Muscle layer of colon (tissue), 2 donors: Measurements from ENCODE around the gene RNASE4.
"Not testable (repeated sequence)": the region's sequence is repeated elsewhere in the genome, so short reads cannot be mapped to it uniquely, and the experiment has no call there.

ENCODE experiments used
- H3K27ac ChIP-seq: one replicate; pipeline ENCODE4 v1.7.0; 2013; ENCODE audit warnings: low read depth, mild to moderate bottlenecking, low read length, moderate library complexity
- H3K27me3 ChIP-seq, 2 donors: one replicate each; pipeline ENCODE4 v1.7.0; 2013; ENCODE audit warnings: low read length in 2 of 2, mild to moderate bottlenecking in 2 of 2; ENCODE audit not compliant: insufficient read depth in 2 of 2, control insufficient read depth in 1 of 2
- H3K36me3 ChIP-seq: one replicate; pipeline ENCODE4 v1.7.0; 2013; ENCODE audit warnings: mild to moderate bottlenecking, low read length; ENCODE audit not compliant: insufficient read depth
- H3K4me1 ChIP-seq: one replicate; pipeline ENCODE4 v1.7.0; 2013; ENCODE audit warnings: mild to moderate bottlenecking, low read length; ENCODE audit not compliant: insufficient read depth
- H3K4me3 ChIP-seq, 2 donors: one replicate each; pipeline ENCODE4 v1.7.0; 2013; ENCODE audit warnings: low read length in 2 of 2, low read depth in 1 of 2, mild to moderate bottlenecking in 1 of 2, moderate library complexity in 1 of 2
- H3K9ac ChIP-seq: one replicate; pipeline ENCODE4 v1.7.0; 2013; ENCODE audit warnings: low read length
- H3K9me3 ChIP-seq: one replicate; pipeline ENCODE4 v1.7.0; 2013; ENCODE audit warnings: mild to moderate bottlenecking, low read length
- donor health status: abdominal sarcoma.
- donor health status: Adenocarcinoma of cecum.

Gene RNASE4, protein sequence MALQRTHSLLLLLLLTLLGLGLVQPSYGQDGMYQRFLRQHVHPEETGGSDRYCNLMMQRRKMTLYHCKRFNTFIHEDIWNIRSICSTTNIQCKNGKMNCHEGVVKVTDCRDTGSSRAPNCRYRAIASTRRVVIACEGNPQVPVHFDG

DNA sequence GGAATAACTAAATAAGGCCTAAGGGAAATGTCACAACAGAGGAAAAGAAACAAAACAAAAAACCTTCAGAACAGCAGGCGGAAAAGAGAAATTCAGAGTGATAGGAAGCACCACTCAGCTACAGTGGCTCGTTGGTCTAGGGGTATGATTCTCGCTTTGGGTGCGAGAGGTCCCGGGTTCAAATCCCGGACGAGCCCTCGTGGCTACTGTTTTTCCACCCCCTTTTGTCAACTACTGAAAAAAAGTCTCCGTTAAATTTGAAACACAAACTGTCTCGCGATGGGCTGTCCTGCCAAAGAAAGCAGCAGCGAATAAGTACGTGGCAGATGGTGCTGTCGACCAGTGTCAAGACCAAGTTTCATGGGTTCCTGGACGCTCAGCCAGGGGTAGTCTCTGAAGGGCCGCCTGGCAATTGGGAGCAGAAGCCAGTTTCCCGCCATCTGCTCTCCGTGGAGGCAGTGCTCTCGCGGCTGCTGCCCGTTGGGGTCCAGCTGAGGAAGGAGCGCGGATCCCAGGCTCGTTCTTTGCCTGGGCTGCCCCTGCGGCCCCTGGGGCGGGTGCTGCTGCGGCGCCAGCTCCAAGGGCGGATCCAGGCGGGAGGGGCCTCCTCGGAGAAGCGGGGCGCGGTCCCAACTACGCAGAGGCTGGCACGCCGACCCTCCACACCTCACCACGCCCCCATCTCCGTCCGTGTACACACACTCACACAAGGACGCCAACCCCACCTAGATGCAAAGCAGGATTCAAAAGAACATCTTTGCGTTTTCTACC is at the start of gene RNASE4:
Gene RNASE4, plus strand, starts transcription at position 670 of the 771 bp plus-strand sequence. CDS start 14,812 bp downstream, outside the sequence.
- Histone ChIP-seq H3K4me1 (peaks cover 46% of the 10 kb centered on the region), H3K27ac (peak within 1 kb of the TSS; percentile 99), H3K27me3 (no peaks in the 10 kb centered on the region), H3K36me3 (no peaks in the 10 kb centered on the region), H3K9me3 (no peaks in the 10 kb centered on the region), H3K9ac (peak within 1 kb of the TSS; percentile 97), H3K4me3 (peak within 1 kb of the TSS; percentile 87 to 88)

DNA sequence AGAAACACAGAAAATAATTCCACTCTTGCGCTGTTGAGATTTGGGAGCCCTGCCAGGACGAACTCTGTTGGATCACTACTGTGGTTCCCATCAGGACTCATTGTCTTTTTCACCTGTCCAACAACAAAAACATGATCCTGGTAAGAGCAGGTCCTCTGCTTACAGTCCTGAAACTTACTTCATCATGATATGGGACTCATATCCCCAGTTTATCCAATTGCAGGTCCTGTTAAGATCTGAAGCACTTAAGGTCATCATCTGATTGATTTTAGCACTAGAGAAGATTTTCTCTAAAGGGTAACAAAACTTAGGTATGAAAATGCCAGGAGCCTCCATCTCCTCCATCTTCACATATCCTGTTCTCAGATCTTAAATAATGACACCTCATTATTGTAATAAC is 42.8 kb upstream of the RNASE4 start, which contains the start of gene OR6S1:
Gene OR6S1, minus strand, starts transcription at position 101 of the 400 bp plus-strand sequence. Its CDS starts 0 bp downstream, at position 101.
- Histone ChIP-seq H3K4me3 (no peak within 1 kb of the TSS), H3K9ac (no peak within 1 kb of the TSS), H3K36me3 (no peaks in the 10 kb centered on the region), H3K9me3 (no peaks in the 10 kb centered on the region), H3K4me1 (no peaks in the 10 kb centered on the region), H3K27ac (no peak within 1 kb of the TSS), H3K27me3 (no peaks in the 10 kb centered on the region)

DNA sequence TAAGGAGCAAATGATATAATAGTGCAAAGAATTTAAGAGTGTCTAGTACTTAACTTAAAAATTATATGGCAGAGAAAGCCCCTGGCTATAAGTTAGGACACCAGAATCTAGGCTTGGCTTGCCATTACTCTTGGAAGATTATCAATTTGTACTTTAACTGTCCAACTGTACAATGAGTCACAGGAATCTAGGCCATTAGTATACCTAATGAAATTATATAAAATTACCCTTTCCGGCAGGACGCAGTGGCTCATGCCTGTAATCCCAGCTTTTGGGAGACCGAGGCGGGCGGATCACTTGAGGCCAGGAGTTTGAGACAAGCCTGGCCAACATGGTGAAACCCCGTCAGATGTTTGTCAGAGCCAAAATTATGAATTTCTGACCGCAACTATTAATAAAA is 42.2 kb upstream of the RNASE4 start:
- Histone ChIP-seq H3K36me3 (no peaks in the 10 kb centered on the region), H3K27ac (no peak overlapping the region), H3K27me3 (no peaks in the 10 kb centered on the region)

DNA sequence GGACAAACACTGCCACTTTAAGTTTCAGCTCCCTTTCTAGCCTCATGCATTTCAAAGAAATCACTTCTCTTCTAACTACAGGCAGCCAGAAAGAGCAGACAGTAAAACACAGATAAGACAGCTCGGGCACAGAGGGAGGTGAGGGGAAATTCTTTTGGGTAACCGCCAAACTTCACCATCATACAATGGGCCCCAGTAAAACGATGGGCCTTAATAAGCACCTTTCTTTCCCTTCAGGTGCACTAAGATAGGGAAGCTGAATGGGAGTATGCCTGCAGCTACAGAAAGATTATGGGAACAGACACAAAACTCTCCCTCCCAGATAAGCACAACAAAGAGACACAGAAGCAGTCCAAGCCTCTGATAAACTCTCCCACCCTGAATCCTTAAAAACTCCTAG is 41.6 kb upstream of the RNASE4 start:
- not testable (repeated sequence) for H3K4me3 ChIP-seq, H3K36me3 ChIP-seq, H3K9ac ChIP-seq, H3K4me1 ChIP-seq, H3K27me3 ChIP-seq, H3K27ac ChIP-seq, H3K9me3 ChIP-seq

More for the DNA sequence above, 42.2 kb upstream of the RNASE4 start:
- Histone ChIP-seq H3K4me3 (no peak overlapping the region), H3K9ac (no peak overlapping the region), H3K9me3 (no peaks in the 10 kb centered on the region), H3K4me1 (no peaks in the 10 kb centered on the region)

DNA sequence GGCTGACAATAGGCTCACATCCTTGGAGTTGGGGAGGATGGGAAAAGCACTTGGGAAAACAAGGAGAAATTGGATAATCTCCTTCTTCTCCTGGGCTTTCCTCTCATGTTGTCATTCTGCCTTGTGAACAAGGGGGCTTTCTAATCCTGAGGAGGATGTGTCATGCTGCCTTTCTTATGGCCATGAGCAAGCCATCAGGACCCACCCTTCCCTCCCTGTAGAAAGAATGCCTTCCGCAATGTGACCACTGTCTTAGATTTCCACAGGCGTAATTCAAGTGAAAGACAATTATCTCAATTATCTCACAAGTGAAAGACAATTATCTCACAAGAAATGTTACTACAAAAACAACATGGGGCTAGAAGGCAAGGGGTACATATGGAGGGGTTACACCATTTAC is 39.8 kb upstream of the RNASE4 start:
- H3K27ac ChIP-seq = no peak overlapping the region
- H3K27me3 ChIP-seq = no peaks in the 10 kb centered on the region
- no peaks in the 10 kb centered on the region for H3K4me1 ChIP-seq
- no peak overlapping the region for H3K4me3 ChIP-seq
- H3K36me3 ChIP-seq = no peaks in the 10 kb centered on the region
- H3K9me3 ChIP-seq = no peaks in the 10 kb centered on the region
- H3K9ac ChIP-seq = no peak overlapping the region

DNA sequence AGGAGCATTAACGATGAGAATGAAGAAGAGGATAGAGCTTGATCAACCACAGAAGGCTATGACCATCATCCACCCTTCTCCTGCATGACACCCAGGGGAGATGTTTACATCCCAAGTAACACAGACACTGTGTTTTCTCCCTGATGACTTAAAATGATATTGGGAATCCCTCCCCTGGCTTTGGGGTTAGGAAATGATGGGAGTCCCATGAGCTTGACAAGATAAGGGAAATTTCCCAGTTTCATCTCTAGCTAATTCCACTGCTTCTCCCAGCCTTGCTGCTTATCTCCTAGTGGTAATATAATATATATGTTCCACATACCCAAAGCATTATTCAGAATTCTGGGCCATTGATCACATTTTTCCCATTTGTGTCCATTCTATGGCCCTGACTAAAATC is 38.9 kb upstream of the RNASE4 start:
- no peaks in the 10 kb centered on the region for H3K36me3 ChIP-seq
- no peaks in the 10 kb centered on the region for H3K27me3 ChIP-seq
- no peaks in the 10 kb centered on the region for H3K9me3 ChIP-seq
- H3K27ac ChIP-seq = no peak overlapping the region
- no peak overlapping the region for H3K9ac ChIP-seq
- H3K4me3 ChIP-seq = no peak overlapping the region
- H3K4me1 ChIP-seq = no peaks in the 10 kb centered on the region

DNA sequence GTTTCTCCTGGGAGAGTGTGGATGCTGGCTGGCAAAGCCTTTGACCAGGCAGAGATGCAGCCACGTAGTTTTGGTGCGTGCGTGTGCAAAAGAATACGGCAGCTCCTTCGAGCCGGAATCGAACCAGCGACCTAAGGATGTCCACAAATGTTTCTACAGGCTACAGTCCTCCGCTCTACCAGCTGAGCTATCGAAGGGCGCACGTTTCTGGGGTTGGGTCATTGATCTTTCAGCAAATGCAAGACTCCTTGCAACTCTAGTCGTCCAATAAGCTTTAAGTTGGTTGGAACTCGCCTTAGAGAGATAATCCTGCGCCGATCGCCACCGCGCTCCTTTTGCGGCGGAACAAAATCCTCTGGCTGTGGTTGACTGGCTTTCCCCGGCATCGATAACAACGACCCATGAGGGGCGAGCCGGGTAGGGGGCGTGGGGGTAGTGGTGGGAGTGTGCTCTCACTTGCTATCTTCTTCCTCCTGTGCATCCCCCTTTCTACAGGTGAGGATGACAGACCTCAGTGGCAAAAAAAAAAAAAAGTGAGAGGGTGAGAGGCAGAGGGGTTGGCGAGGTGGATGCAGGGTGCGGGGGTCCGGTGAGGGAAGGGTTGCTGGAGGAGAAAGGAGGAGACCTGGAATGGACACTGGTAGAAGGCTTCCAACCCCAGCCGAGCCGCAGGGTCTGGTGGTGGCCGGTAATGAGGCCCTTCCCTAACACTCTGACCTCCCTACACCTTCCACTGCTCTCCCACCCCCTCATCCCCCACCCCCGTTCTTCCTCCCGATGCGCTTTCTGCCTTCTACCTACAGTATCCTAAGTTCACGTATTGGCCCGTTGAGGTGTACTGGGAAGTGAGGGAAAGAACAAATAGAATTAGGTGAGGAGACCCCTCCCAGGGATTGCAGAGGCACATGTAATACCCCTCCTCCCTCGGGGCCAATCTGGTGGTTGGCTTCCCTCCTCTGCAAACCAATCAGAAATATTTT is 31.1 kb upstream of the RNASE4 start:
- Histone ChIP-seq H3K36me3 (no peaks in the 10 kb centered on the region), H3K9ac (no peak overlapping the region), H3K4me3 (no peak overlapping the region), H3K4me1 (peaks cover 6% of the 10 kb centered on the region), H3K9me3 (no peaks in the 10 kb centered on the region), H3K27me3 (peaks cover 24 to 56% of the 10 kb centered on the region in 2 donors), H3K27ac (no peak overlapping the region)

DNA sequence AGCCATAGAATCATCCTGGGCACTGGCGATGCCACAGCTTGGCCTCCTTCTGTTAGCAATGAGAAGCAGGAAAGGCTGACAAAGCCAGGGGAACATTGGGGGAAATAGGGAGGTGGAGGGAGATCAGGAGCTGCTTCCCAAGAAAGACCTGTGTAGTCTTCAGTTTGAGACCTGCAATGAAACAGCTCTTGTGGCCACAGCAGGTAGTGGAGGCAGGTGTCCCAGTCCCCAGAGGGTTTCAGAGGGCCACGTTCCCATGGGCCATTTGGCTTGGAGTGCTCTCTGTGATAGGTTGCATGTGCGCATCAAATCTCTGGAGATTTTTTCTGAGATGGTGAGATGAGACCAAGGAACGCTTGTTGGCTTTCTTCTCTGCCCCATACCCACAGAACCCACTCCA is 28.5 kb upstream of the RNASE4 start:
- Histone ChIP-seq H3K4me3 (no peak overlapping the region), H3K27me3 (peaks cover 43 to 74% of the 10 kb centered on the region in 2 donors)

DNA sequence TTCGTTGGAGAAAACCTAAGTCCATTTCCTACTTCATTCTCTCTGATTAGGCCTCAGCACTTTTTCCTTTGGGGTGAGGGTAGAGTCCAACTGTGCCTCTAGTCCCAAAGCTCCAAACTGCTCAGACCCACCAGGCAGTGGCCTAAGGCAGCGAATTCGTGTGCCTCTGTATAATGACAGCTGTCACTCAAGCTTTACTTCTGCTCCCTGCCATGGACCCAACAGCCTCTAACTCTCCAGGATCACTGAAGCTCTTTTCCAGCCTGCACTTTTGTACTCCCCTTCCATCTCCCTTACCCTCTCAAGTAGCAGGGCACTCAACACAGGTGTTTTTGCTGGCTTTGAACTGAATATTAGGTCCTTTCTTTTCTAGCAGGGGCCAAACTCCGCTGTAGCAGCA is 28.1 kb upstream of the RNASE4 start:
- Histone ChIP-seq H3K36me3 (no peaks in the 10 kb centered on the region), H3K27ac (no peak overlapping the region), H3K4me1 (peaks cover 6% of the 10 kb centered on the region), H3K4me3 (no peak overlapping the region), H3K27me3 (peaks cover 46 to 76% of the 10 kb centered on the region in 2 donors), H3K9me3 (no peaks in the 10 kb centered on the region), H3K9ac (no peak overlapping the region)

More for the DNA sequence above, 28.5 kb upstream of the RNASE4 start:
- Histone ChIP-seq H3K4me1 (peaks cover 6% of the 10 kb centered on the region), H3K36me3 (no peaks in the 10 kb centered on the region), H3K9ac (no peak overlapping the region), H3K27ac (no peak overlapping the region), H3K9me3 (no peaks in the 10 kb centered on the region)

DNA sequence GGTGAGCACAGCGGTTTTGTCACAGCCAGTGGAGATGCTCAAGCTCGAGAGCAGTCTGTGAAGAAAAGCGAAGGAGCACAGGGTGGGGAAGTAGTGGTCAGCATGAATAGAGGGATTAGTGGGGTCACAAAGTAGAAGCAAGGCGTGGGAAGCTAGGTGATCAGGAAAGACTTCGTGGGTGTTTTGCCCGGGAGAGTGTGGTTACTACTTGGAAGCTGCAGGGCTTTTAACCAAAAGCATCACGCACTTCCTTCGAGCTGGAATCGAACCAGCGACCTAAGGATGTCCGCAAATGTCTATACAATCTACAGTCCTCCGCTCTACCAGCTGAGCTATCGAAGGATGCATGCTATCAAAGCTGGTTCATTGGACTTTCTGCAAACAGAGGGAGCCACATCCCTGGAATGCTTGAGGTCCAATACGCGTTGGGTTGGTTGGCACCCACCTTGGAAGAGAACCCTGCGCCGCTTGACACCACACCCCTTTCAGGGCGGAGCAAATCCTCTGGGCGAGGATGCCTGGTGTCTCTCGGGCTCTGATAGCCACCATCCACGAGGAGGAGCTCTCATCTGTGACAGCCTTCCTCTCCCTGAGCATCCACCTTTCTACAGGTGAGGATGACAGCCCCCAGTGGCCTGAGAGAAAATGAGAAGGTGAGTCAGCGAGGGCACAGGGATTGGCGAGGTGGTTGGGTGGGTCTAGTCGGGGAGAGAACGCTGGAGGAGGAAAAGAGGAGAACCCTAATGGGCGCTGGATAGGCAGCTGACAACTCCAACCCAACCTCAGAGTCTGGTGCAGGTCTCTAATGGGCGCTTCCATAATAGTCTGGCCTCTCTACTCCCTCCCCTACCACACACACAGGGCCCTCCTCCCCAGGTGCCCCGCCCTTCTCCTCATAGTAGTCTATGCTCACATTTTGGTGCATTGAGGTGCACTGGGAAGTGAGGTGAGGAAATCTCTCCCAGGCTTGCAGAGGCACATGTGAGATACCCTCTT is 26.8 kb upstream of the RNASE4 start:
- H3K4me3 ChIP-seq = no peak overlapping the region
- H3K27ac ChIP-seq = no peak overlapping the region
- H3K4me1 ChIP-seq = peaks cover 6% of the 10 kb centered on the region
- no peak overlapping the region for H3K9ac ChIP-seq
- no peaks in the 10 kb centered on the region for H3K9me3 ChIP-seq
- H3K27me3 ChIP-seq = peaks cover 48 to 74% of the 10 kb centered on the region in 2 donors
- H3K36me3 ChIP-seq = no peaks in the 10 kb centered on the region
